ENCODE data around the gene CCDC97. TPM values are rescaled to one million over a fixed set of nuclear protein-coding genes. Genes with fewer than 3 reads are reported as not detected.

CCDC97 gene
- total and polyA plus RNA-seq, 10 donors: 12.7 to 38.2 (median 23.9) TPM

GRCh38 chr19:41320185-41320518 lies 10.2 kb downstream of the CCDC97 start:
- peaks cover 0 to 90% (median 59%) of the 10 kb centered on the region in 6 donors for H3K36me3 ChIP-seq
- no peaks in the 10 kb centered on the region for H3K27me3 ChIP-seq (replicated peaks in 1 of 7)
- no peak for DNase-seq
- H3K27ac ChIP-seq: peak overlapping the region in 2 of 8 donors; percentile 2 to 90
- H3K9me3 ChIP-seq: no peaks in the 10 kb centered on the region
- no peak overlapping the region for H3K4me3 ChIP-seq
- TF ChIP-seq POLR2AphosphoS5 (IDR thresholded peaks at IDR 0.05) (peak in 2 of 3 donors; percentile 17 to 73), CTCF (IDR thresholded peaks at IDR 0.05 in 8 of 11, conservative IDR thresholded peaks at IDR 0.05 in 3 of 11) (no peak)
- peaks cover 28 to 72% (median 46%) of the 10 kb centered on the region in 6 donors for H3K4me1 ChIP-seq
- 77 to 91% (median 82%) methylated on average over 4 to 11 of the region's 11 CpGs for WGBS, 5 donors
- intact Hi-C loops (cut with DNase I; ENCODE audit: low total_unique reads): loop anchor here (5.0 kb wide), 1 partner anchor 37 kb away; no protein-coding TSS in a partner anchor

GRCh38 chr19:41320568-41320967 lies 10.6 kb downstream of the CCDC97 start:
- DNase-seq: no peak
- Histone ChIP-seq H3K27ac (peak overlapping the region in 4 of 8 donors; percentile 90 to 94 (median 91)), H3K4me1 (peaks cover 30 to 73% (median 50%) of the 10 kb centered on the region in 6 donors), H3K36me3 (peaks cover 0 to 87% (median 57%) of the 10 kb centered on the region in 6 donors), H3K4me3 (no peak overlapping the region), H3K27me3 (replicated peaks in 1 of 7) (no peaks in the 10 kb centered on the region), H3K9me3 (no peaks in the 10 kb centered on the region)
- no peak for TF ChIP-seq POLR2A (IDR thresholded peaks at IDR 0.05)
- no peak for TF ChIP-seq POLR2AphosphoS5 (IDR thresholded peaks at IDR 0.05)
- TF ChIP-seq CTCF (IDR thresholded peaks at IDR 0.05 in 8 of 11, conservative IDR thresholded peaks at IDR 0.05 in 3 of 11): no peak
- intact Hi-C loops (cut with DNase I; ENCODE audit: low total_unique reads): loop anchor here (5.0 kb wide), 1 partner anchor 37 kb away; no protein-coding TSS in a partner anchor
- WGBS, 5 donors: 69 to 81% (median 76%) methylated on average over 3 to 4 of the region's 4 CpGs

DNA sequence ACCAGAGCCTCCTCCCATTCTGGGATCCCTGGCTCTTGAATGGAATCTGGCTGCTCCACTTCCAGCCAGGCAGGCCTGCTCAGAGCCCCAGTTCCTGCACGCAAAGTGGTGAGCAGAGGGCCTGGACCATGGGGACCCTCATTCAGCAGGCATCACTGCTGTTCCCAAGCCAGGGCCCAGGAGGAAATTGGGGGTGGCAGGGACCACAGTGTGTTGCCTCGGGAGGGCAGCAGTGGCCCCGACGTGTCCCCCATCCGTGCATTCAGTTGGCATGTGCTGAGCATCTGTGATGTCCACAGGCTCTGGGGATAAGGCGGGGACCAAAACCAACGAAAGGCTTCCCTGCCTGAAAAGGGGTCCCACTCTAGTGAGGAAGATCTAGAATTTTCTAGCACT lies 11.2 kb downstream of the CCDC97 start:
- no peak for DNase-seq
- TF ChIP-seq POLR2A (IDR thresholded peaks at IDR 0.05) (no peak), CTCF (IDR thresholded peaks at IDR 0.05 in 8 of 11, conservative IDR thresholded peaks at IDR 0.05 in 3 of 11) (no peak), POLR2AphosphoS5 (IDR thresholded peaks at IDR 0.05) (no peak)
- H3K9me3 ChIP-seq: no peaks in the 10 kb centered on the region
- 64 to 81% (median 78%) methylated on average over 3 to 7 of the region's 7 CpGs for WGBS, 5 donors
- intact Hi-C loops (cut with DNase I; ENCODE audit: low total_unique reads): loop anchor here (5.0 kb wide), 1 partner anchor 36 kb away; no protein-coding TSS in a partner anchor
- no peak overlapping the region for H3K4me3 ChIP-seq
- peaks cover 0 to 81% (median 53%) of the 10 kb centered on the region in 6 donors for H3K36me3 ChIP-seq
- H3K27me3 ChIP-seq (replicated peaks in 1 of 7): no peaks in the 10 kb centered on the region
- H3K27ac ChIP-seq: peak overlapping the region in 7 of 8 donors; percentile 63 to 94 (median 90)
- H3K4me1 ChIP-seq: peaks cover 36 to 76% (median 56%) of the 10 kb centered on the region in 6 donors

GRCh38 chr19:41321600-41322270 lies 11.8 kb downstream of the CCDC97 start:
- Histone ChIP-seq H3K36me3 (peaks cover 0 to 76% (median 47%) of the 10 kb centered on the region in 6 donors), H3K4me1 (peaks cover 42 to 81% (median 62%) of the 10 kb centered on the region in 6 donors), H3K4me3 (no peak overlapping the region), H3K27ac (peak overlapping the region; percentile 36 to 94 (median 90)), H3K27me3 (replicated peaks in 1 of 7) (no peaks in the 10 kb centered on the region), H3K9me3 (no peaks in the 10 kb centered on the region)
- intact Hi-C loops (cut with DNase I; ENCODE audit: low total_unique reads): loop anchor here (5.0 kb wide), 1 partner anchor 36 kb away; no protein-coding TSS in a partner anchor
- TF ChIP-seq POLR2AphosphoS5 (IDR thresholded peaks at IDR 0.05) (peak; percentile 50 to 57 (median 57)), POLR2A (IDR thresholded peaks at IDR 0.05) (no peak), CTCF (IDR thresholded peaks at IDR 0.05 in 8 of 11, conservative IDR thresholded peaks at IDR 0.05 in 3 of 11) (peak; percentile 39 to 83 (median 70))
- WGBS, 5 donors: 50 to 63% (median 53%) methylated on average over 10 of the region's 10 CpGs
- DNase-seq: no peak

All from spleen (tissue), 11 donors.